GM12873 (cell line): ENCODE data around the gene MMP24.

ENCODE experiments used
- TF ChIP-seq, protein P1 (sequence below): IDR thresholded peaks from 2 replicates; pipeline ENCODE4 v1.5.1; 2012; ENCODE audit warnings: low read depth, mild to moderate bottlenecking, moderate library complexity, low read length, control low read depth; ENCODE audit not compliant: insufficient read depth; ENCODE audit errors: missing control alignments

Gene MMP24

DNA sequence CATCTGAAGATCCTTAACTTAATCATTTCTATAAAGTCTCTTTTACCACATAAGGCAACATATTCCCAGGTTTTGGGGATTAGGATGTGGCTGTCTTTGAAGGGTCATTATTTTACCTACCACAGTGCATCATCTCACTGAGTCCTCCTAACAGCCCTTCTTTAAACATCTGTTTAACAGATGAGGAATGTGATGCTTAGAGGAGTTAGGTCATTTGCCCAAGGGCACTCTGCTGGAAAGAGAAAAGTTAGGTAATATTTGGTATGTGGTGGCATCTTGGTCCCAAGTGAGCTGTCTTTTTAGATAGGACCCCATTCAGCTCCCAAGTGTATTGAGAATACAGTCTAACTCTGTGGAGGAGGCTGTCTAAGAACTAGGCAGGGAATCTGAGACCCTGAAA is 11.0 kb downstream of the MMP24 start:
- TF ChIP-seq, protein P1, sequence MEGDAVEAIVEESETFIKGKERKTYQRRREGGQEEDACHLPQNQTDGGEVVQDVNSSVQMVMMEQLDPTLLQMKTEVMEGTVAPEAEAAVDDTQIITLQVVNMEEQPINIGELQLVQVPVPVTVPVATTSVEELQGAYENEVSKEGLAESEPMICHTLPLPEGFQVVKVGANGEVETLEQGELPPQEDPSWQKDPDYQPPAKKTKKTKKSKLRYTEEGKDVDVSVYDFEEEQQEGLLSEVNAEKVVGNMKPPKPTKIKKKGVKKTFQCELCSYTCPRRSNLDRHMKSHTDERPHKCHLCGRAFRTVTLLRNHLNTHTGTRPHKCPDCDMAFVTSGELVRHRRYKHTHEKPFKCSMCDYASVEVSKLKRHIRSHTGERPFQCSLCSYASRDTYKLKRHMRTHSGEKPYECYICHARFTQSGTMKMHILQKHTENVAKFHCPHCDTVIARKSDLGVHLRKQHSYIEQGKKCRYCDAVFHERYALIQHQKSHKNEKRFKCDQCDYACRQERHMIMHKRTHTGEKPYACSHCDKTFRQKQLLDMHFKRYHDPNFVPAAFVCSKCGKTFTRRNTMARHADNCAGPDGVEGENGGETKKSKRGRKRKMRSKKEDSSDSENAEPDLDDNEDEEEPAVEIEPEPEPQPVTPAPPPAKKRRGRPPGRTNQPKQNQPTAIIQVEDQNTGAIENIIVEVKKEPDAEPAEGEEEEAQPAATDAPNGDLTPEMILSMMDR: no peak

DNA sequence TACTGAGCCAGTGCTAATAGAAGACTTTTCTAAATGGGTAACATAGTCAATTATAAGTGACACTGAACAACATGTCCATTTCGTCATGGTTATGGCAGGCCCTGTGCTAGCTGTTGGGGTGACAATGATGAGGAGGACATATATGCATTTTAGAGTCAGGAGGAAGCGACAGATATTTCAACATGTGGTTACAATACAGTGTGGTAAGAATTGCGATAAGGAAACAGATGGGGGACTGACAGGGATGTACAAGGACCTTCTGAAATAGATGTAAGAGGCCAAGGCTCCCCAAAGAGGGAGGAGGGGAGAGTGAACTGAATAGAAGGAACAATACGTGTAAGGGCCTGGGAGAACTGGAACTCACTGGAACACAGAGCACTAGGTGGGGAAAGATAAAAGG is 11.7 kb downstream of the MMP24 start:
- TF ChIP-seq, protein P1: no peak

DNA sequence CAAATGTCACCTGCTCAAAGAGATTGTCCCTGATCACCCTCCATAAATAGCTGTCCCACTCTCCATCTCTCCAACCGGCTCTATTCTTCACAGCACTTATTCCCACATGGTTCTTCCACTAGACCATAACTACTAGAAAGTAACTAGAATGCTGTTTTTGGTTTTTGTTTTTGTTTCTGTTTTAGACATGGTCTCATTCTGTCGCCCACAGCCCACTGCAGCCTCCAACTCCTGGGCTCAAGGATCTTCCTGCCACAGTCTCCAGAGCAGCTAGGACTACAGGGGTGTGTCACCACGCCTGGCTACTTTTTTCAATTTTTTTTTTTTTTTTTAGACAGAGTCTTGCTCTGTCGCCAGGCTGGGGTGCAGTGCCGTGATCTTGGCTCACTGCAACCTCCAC is 12.2 kb downstream of the MMP24 start:
- TF ChIP-seq, protein P1: no peak

DNA sequence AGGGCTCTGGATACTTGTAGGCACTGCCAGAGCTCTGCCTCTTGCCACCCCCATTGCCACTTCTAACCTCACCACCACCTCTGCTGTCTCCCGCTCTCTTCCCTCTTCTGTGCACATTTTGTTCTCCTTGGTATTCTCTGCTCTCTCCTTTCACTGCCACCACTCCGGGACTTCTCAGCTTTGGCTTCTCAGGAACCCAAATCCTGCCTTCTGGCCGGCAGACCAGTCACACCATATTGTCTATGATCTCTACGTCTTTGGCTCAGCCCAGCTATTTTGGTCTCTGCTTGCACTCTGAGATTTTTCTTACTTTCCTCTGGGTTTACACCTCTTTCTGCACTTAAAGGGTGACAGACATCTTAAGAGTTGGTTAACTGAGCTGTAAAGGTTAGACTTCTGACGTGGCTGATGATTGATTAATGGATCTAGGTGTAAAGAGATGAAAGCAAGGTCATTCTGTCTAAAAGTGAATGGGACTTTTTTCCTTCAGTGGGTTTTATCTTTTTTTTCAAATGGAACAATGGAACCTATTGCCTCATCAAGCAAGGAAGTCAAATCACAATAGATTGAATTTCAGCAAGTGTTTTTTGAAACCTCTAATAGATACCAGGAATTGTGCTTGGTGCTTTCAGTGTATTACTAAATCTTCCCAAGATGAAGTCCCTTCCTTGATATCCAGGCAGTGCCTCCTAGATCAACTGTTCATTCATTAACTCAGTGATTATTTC is 13.8 kb downstream of the MMP24 start:
- TF ChIP-seq, protein P1: no peak

DNA sequence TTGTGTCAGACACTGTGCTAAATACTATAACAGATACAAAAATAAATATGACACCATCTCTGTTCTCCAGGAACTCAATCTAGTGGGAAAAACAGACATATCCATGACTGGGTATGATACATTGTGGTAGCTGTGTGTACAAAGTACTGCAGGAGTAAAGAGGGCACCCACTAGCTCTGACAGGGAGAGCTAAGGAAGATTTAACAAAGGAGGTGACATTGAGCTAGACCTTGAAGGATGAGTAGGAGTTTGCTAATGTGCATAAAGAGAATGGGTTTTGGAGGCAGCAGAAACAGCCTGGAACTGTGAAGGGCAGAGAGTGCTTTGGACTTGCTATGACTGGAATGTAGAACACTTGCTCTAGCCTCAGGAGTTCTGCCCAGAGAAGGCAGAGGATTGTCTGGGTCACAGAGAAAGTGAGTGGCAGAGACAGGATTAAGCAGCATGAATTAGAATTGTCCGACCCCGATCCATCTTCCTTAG is 14.4 kb downstream of the MMP24 start:
- TF ChIP-seq, protein P1: no peak

DNA sequence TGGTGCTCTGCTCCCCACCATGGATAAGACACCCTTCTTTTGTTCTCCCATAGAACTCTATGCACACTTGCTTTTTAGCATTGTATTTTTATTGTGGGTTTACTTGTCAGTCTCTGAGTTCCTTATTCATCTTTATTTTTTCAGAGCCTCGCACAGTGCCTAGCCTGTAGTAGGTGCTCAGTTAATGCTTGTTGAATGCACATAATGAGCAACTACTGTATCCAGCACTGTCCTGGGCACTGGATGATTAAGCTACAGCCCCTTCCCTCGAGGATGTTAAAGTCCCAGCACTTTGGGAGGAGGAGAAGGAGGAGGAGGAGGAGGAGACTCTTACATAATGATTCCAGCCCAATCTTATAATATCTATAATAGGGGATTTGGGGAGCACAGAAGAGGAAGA is 16.8 kb downstream of the MMP24 start:
- TF ChIP-seq, protein P1: no peak

DNA sequence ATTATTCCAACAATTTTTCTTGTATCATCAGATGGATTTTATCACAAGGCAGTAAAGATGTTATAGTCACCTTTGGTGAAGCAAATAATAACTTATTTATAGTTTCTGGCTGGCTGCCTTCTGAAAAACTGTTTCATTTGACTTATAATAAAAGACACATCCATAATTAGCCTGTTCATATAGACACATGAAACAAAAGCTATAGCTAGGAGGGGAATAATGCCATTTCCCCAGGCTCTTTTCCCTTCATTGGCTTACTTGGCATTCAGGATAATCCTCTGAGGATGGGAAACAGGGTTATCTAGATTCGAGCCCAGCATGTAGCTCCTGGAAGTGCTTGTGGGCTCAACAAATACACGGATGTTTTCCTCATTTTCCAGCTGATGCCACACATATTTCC is 17.5 kb downstream of the MMP24 start:
- TF ChIP-seq, protein P1: no peak
